ENCODE measurements around the gene OR10K2. TPM values are rescaled to one million over a fixed set of nuclear protein-coding genes. Genes with fewer than 3 reads are reported as not detected.

OR10K2 gene
- total and polyA plus RNA-seq, 2 of the 8 experiments (the other 6 are each of a cell fraction or from before 2014, with no cell fraction given), result not detected

GRCh38 chr1:158461534-158461933 is 35.5 kb upstream of the OR10K2 start, which contains the start of gene OR10K1:
Gene OR10K1, plus strand, starts transcription at chr1:158461834. Its CDS starts 3,728 bp downstream, at chr1:158465562.
- Histone ChIP-seq H3K56ac (replicated peaks; ENCODE audit: insufficient read length, low read depth, low read length) (no peak within 1 kb of the TSS), H3K27me3 (replicated peaks in 1 of 4; ENCODE audit: control insufficient read depth in 3 of 4, extremely low read depth in 1 of 4, insufficient read depth in 3 of 4, low read length in 3 of 4) (no peaks in the 10 kb centered on the region)
- 84% methylated on average over 2 of the region's 2 CpGs; no CpG with 5 or more reads in 1 of the 2 experiments for WGBS, 2 experiments (ENCODE audit: extremely low coverage in 1 of 2, insufficient coverage in 1 of 2, insufficient read length in 1 of 2, insufficient replicate concordance in 2 of 2, low coverage in 1 of 2, low lambda C conversion rate in 2 of 2, missing lambda C conversion rate in 1 of 2)

More at GRCh38 chr1:158461534-158461933, 35.5 kb upstream of the OR10K2 start, which contains the start of gene OR10K1:
- H3K14ac ChIP-seq (ENCODE audit: insufficient read length), result no peak within 1 kb of the TSS
- H3K9me3 ChIP-seq (ENCODE audit: insufficient read depth in 2 of 2, low read depth in 1 of 2, low read length in 1 of 2), result no peaks in the 10 kb centered on the region
- no peaks in the 10 kb centered on the region for H3K4me1 ChIP-seq (replicated peaks in 1 of 4; ENCODE audit: control insufficient read depth in 3 of 4, insufficient read depth in 4 of 4, low read length in 3 of 4)
- no peak within 1 kb of the TSS for H3K4ac ChIP-seq (replicated peaks; ENCODE audit: insufficient read length, low read depth, low read length)
- H2BK12ac ChIP-seq (ENCODE audit: low read depth, low read length), result no peak within 1 kb of the TSS
- H4K20me1 ChIP-seq (replicated peaks in 1 of 2; ENCODE audit: control insufficient read depth in 1 of 2, insufficient read depth in 2 of 2, low read length in 2 of 2), result no peaks in the 10 kb centered on the region
- H3K4me3 ChIP-seq (ENCODE audit: extremely low read depth in 1 of 4, insufficient read depth in 2 of 4, low read depth in 3 of 4, low read length in 4 of 4), result no peak within 1 kb of the TSS
- H2BK120ac ChIP-seq (replicated peaks; ENCODE audit: low read depth, low read length), result no peak within 1 kb of the TSS
- no peaks in the 10 kb centered on the region for H3K79me1 ChIP-seq (ENCODE audit: low read depth, low read length)
- no peak within 1 kb of the TSS for H2AK5ac ChIP-seq (ENCODE audit: low read depth, low read length)
- H3K23ac ChIP-seq (ENCODE audit: insufficient read length), result no peak within 1 kb of the TSS
- no peak within 1 kb of the TSS for H2BK15ac ChIP-seq (ENCODE audit: low read length)
- H4K5ac ChIP-seq (ENCODE audit: insufficient read length, low read depth, low read length), result no peak within 1 kb of the TSS
- CTCF ChIA-PET (ENCODE audit: partially characterized antibody), result interaction anchor here (1.1 to 1.6 kb wide), 3 partner anchors 258 to 611 kb away, joined by 3 to 6 read pairs (median 3); no protein-coding TSS in a partner anchor
- no peaks in the 10 kb centered on the region for H3K23me2 ChIP-seq (ENCODE audit: low read depth, low read length)
- no peak within 1 kb of the TSS for H3K18ac ChIP-seq (ENCODE audit: extremely low read depth, low read length)
- no peaks in the 10 kb centered on the region for H3K79me2 ChIP-seq (ENCODE audit: control insufficient read depth in 1 of 2, insufficient read depth in 2 of 2, low read length in 2 of 2)
- 0 out of 2 replicates have a peak within 1 kb of the TSS, but pooled peaks have one; percentile 11 for H2AFZ ChIP-seq (ENCODE audit: low read length)
- no peak within 1 kb of the TSS for H4K8ac ChIP-seq (ENCODE audit: extremely low read depth, insufficient read depth, low read length)
- no peak within 1 kb of the TSS for H2BK5ac ChIP-seq (ENCODE audit: low read depth, low read length)
- FAIRE-seq, result no peak
- POLR2A ChIA-PET (ENCODE audit: partially characterized antibody), result interaction anchor here (0.6 kb wide), 1 partner anchor 85 kb away, joined by 3 read pairs; no protein-coding TSS in a partner anchor
- no peak within 1 kb of the TSS for H3K4me2 ChIP-seq (ENCODE audit: insufficient read depth in 1 of 2, low read depth in 2 of 2, low read length in 2 of 2)
- H3K9ac ChIP-seq (replicated peaks in 1 of 4; ENCODE audit: extremely low read depth in 1 of 4, low read depth in 3 of 4, low read length in 3 of 4), result no peak within 1 kb of the TSS
- DNase-seq (ENCODE audit: low read depth in 1 of 2, low spot score in 2 of 2), result no peak
- H4K91ac ChIP-seq (replicated peaks; ENCODE audit: insufficient read length, low read length), result no peak within 1 kb of the TSS
- no peak within 1 kb of the TSS for H2BK20ac ChIP-seq (ENCODE audit: low read length)
- no peaks in the 10 kb centered on the region for H3K36me3 ChIP-seq (ENCODE audit: control insufficient read depth in 2 of 4, insufficient read depth in 4 of 4, low read length in 3 of 4)
- H3K27ac ChIP-seq (ENCODE audit: low read depth, low read length), result no peak within 1 kb of the TSS
